GM21390 (cell line): ENCODE measurements around the gene COPZ1.

Experiments used
- ATAC-seq: cut with Tn5 transposase; IDR thresholded peaks from one replicate; pipeline ENCODE4 v1.9.1; 2021; ENCODE audit not compliant: unreplicated experiment

The COPZ1 gene

DNA sequence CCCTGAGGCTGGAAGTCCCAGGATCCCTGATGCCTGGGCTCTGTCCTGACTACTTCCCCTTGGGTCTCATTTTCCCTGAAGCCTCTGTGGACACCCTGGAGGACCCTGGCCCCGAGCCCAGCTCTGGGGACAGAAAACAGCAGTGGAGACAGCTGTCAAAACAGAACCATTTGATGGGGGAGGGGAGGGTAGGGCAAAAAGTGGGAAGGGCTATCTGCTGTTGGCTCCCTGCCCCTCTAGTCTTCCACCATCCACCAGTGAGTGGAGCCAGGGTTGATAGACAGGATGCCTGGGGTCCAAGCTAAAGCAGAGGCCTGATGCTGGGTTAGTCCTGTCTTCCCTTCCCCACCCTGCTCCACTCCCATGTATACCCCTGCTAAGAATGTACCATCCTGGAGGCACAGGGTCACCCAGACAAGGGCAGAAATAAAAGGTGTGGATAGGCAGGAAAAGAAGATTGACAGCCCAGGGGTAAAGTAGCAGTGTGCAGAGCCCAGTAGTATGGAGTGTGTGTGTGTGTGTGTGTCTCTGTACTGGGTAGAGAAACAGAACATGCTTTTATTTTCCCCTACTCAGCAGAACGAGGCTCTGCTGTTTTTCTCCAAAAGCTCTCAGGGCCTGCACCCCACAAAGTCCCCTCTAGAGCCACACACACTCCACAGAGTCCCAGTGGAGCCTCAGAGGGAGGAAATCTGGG lies 49.8 kb downstream of the COPZ1 start:
- ATAC-seq: no peak

DNA sequence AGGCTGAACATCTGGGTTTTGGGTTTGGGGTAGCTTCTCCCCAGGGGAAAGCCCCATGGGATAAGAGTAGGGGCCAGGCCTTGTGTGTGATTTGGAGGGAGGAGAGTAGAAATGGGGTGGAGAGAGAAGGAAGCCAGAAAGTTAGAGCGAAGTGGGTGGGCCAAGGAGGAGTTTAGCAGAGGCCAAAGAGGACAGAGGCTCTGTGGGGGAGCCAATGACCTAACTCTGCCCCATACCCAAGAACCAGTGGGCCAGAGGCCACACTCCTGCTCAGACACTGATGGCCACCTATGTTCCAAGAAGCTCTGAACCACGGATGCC lies 50.3 kb downstream of the COPZ1 start:
- no peak for ATAC-seq

DNA sequence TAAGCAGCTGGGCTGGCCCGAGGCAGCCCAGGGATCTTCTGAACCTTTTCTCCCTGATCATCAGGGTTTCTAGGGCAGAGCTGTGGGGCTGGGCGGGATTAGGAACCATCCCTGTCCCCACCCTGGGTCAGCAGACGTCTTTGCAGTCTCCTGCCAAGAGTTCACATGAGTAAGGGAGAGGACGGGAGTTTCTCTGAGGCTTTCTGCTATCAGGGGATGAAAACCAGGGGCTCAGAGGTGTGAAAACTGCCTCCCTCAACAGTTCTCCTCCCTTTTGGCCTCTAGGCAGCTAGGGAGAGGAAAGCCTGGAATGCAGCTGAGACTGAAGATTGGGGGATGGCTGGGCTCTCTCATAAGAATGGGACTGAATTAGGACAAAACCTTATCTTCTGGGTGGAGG lies 51.7 kb downstream of the COPZ1 start:
- ATAC-seq: no peak

DNA sequence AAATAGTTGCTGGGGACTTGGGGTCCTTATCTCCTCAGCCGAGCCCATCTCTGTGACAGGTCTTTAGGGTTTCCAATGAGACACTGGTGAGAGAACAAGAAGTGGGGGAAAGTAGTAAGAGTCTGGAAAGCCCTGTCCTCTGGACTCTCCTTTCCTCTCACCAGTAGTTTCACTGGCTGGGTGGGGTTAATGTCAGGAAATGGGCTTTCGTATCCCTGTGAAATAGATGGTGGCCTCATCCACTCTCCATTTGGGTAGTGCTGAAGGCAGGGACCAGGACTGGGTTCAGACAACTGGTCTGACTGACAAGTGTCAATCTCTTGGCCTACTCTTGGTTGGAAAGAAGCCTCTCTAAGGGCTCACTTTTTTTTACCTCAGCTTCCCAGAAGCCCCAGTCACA lies 52.1 kb downstream of the COPZ1 start:
- no peak for ATAC-seq

- no peak for ATAC-seq
Observed at GRCh38 chr12:54377797-54378515, 53.0 kb downstream of the COPZ1 start.

DNA sequence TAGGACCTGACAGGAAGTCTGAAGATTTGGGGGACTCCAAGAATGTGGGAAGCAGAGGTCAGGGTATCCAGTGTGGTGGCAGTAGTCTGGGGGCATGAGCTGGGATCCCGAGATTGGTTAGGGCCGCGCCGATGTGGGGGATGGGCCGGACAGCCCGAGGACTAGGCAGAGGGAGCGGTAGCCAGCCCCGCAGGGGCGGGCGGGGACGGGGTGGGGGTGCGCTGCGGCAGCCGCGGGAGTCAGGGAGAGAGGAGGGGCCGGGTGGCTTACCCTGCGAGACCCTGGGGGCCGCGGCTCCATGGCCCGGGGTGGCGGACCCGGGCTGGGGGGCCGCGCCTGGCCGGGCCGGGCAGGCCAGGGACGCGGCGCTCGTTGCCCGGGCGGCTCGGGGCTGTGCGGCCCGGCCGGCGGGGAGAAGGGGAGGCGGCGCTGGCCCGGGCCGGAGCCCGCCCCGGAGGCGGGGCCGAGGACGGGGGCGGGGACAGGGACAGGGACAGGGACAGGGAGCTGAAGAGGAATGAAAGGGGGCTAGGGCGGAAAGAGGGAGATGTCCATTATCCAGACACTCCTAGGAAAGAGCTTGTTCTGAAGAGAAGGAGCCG lies 54.0 kb downstream of the COPZ1 start:
- no peak for ATAC-seq

- peak; percentile 81 for ATAC-seq
Observed at GRCh38 chr12:54379398-54380201, 54.7 kb downstream of the COPZ1 start.

- no peak for ATAC-seq
Observed at GRCh38 chr12:54381136-54381535, 56.2 kb downstream of the COPZ1 start.

DNA sequence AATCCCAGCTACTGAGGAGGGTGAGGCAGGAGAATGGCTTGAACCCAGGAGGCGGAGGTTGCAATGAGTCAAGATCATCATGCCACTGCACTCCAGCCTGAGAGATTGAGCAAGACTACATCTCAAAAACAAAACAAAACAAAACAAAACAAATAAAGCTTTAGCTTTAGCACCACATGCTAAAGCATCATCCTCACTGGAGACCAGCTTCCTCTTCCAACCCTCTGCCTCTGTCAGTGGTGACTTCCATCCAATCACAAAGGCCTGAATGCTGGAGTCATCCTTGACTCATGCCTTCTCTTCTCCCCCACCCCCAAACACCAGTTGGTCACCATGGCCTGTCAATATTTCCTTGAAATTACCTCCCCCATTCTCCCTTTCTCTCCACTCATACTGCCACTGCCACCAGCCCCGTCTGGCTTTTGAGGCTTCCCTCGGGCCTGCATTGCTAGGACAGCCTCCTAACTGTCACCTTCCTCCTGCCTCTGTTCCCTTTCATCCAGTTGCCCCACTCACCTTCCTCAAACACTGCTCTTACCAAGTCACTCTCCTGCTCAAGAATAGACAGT lies 58.2 kb downstream of the COPZ1 start:
- no peak for ATAC-seq

GRCh38 chr12:54384591-54385041 lies 59.7 kb downstream of the COPZ1 start, which contains the start of gene ZNF385A:
Gene ZNF385A (minus strand): TSS chr12:54384733. CDS start chr12:54384514, 219 bp downstream.
- no peak for ATAC-seq

DNA sequence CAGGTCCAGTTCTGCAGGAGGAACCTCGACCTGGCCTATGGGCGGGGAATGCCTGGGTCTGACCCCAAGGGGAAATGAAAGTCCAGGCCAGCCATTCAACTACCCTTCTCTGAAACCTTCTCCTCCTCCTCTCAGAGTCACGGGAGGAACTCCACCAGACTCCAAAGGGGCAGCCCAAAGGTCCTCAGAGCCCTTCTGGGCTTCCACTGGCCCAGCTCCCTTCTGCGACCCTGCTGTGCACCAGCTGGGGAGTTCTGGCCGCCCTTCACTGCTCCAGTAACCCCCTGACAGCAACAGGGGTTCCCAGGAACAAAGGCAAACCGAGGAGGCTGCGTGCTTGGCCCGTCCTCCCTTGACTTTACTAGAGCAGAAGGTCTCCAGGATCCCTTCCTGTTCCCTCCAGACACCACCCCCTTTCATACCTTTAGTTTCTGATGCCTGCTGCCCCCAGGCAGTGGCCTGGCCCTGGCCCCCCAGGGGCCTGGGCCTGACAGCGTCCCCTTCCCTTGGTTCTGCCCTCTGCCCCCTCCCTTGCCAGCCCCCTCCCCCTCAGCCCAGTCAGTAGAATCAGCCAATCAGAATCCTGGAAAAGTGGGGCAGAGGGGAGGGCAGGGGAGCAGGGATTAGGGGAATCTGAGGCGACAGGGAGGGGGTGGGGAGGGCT lies 60.5 kb downstream of the COPZ1 start:
- ATAC-seq: no peak

DNA sequence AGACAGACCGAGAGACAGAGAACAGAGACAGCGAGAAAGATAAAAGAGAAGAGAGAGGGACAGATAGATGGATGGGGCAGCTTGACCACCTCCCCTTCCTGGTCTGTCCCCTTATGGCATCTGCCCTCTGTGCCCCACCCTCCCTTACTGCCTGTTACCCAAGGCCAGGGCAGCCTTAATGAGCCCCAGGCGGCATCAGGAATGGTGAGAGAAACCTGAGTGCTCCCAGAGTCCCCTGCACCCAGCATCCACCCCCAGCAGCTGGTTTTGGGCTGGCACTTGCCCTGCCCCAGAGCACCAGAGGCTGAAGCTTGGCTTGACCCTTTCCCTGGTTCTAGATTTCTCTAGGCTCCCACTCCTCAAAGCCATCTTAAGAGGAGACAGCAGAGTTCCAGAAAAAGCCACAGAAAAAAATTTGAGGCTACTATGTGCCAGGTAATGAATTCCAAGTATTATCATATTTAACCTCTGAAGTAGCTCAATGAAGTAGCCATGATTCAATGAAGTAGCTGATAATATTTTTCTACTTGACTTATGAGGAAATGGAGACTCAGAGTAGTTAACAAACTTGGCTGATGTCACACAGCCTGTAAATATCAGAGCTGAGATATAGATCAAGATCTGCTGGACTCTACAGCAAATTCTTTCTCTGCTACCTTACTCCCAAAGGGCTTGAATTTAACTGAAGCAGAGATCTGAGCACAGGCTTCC lies 61.6 kb downstream of the COPZ1 start:
- ATAC-seq: no peak

- no peak for ATAC-seq
Observed at GRCh38 chr12:54387114-54387467, 62.2 kb downstream of the COPZ1 start.

DNA sequence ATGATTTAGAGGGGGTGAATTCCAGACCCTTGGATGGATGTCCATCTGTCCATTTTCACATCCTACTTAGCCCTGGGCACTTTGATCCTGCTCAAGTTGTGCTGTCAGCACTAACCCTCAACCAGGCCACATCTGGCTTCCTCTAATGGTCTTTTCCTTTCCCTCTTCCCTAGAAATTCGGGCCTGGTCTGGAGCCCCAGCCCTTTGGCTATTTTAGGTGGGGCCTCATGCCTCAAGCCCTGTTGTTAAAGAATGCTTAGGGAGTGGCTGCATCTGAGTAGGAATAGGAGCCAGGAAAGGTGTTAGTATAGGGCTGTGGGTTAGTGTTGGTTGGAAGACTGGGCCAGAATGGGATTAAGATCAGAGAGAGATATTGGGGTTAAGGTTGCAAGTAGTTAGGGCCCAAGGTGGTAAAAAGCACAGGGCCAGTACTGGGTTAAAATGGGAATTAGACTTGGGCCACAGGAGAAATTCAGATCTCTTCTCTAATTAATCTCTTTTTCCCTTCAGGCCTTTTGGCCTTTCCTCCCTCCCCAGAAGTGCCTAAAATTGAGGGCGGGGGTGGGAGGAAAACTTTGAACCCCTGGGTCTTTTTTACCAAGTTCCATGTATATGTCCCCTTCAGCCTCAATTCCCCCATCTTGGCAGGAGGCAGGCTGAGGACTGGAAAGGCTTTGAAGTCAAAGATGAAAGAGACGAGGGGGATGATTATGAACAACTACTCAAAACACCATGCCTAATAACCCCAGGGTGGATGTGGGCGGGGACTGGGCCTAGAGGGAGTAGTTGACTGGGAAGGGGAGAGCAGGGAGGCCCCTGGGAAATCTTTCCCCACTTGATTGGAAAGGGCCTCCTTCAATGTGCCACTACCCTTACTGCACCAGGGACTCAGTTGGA lies 63.6 kb downstream of the COPZ1 start:
- ATAC-seq: no peak

- ATAC-seq: no peak
Observed at GRCh38 chr12:54389134-54389508, 64.2 kb downstream of the COPZ1 start.

GRCh38 chr12:54389607-54390175 lies 64.8 kb downstream of the COPZ1 start:
- ATAC-seq: no peak

DNA sequence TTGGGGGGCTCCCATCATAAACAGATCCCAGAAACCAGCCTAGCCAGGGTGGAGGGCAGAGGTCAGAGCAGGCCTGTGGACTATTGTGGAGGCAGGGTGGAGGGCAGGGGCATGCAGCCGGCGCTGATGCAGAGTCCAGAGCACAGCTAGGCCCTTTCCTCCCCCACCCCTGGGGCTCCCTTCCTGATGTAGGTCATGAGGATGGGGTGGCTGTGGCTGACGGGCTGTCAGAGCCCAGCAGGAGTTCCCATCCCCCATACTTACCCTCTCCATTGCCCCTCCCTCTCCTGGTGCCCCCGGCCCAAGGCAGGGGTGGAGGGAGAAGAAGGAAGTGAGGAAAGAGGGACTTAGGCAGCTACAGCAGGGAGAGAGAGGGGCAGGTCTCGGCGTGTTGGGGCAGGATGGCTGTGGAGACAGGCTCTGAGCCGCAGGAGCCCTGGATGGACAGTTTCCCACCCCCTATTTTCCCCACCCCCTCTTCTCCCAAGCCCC lies 65.3 kb downstream of the COPZ1 start:
- no peak for ATAC-seq
